Epithelial cell of proximal tubule (primary cell): ENCODE data around the gene GRID1. TPM values are rescaled to one million over a fixed set of nuclear protein-coding genes. Genes with fewer than 3 reads are reported as not detected.

ENCODE experiments used
- DNase-seq: peaks from one replicate; pipeline ENCODE4 v3.0.0-alpha.2; 2011; ENCODE audit warnings: low read depth
- H3K4me3 ChIP-seq: 2 replicates; pipeline ENCODE4 v1.5.1; 2011; ENCODE audit warnings: low read depth, mild to moderate bottlenecking, low read length
- total RNA-seq: library from RNA; depleted of rRNA; stranded (reverse); fragments of >200 nt; gene quantifications from 2 replicates; pipeline ENCODE4 v1.2.3, GENCODE V29; 2015
- TF ChIP-seq, protein P1 (sequence below): conservative IDR thresholded peaks from 2 replicates; pipeline ENCODE4 v1.5.1; 2012; ENCODE audit warnings: low read depth, mild to moderate bottlenecking, low read length

Gene GRID1
- total RNA-seq, 1 donor from 2014 or later: 0.52 TPM

DNA sequence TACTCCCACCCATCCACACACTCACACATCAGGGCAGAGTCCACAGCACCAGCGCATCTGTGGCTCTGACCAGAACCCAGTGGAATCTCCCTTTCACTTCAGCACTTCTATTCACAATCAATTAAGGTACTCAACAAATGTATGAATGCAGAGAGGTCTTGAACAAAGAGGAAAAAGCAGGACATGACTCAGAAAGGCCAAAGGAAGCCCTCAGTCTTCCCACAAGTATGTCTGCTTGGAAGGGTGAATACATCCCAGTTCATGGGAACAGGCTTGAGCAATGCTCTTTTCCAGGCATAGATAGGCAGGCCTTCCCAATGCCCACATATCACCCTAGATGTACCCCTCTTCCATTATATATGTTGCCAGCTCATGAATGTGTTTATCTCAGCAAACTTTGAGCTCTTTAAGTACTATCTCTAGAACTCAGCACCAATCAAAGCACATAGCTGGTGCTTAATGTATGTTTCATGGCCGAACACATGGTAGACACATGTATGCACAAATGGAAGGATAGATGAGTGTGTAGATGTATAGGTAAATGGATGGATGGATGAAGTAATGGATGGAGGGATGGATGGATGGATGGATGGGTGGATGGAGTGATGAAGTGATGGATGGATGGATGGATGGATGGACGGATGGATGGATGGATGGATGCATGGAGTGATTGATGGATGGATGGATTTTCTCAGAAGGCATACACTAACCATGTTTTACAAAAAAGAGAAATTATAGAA lies 507.6 kb downstream of the GRID1 start:
- TF ChIP-seq, protein P1, sequence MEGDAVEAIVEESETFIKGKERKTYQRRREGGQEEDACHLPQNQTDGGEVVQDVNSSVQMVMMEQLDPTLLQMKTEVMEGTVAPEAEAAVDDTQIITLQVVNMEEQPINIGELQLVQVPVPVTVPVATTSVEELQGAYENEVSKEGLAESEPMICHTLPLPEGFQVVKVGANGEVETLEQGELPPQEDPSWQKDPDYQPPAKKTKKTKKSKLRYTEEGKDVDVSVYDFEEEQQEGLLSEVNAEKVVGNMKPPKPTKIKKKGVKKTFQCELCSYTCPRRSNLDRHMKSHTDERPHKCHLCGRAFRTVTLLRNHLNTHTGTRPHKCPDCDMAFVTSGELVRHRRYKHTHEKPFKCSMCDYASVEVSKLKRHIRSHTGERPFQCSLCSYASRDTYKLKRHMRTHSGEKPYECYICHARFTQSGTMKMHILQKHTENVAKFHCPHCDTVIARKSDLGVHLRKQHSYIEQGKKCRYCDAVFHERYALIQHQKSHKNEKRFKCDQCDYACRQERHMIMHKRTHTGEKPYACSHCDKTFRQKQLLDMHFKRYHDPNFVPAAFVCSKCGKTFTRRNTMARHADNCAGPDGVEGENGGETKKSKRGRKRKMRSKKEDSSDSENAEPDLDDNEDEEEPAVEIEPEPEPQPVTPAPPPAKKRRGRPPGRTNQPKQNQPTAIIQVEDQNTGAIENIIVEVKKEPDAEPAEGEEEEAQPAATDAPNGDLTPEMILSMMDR: no peak
- H3K4me3 ChIP-seq: no peak overlapping the region
- DNase-seq: no peak

DNA sequence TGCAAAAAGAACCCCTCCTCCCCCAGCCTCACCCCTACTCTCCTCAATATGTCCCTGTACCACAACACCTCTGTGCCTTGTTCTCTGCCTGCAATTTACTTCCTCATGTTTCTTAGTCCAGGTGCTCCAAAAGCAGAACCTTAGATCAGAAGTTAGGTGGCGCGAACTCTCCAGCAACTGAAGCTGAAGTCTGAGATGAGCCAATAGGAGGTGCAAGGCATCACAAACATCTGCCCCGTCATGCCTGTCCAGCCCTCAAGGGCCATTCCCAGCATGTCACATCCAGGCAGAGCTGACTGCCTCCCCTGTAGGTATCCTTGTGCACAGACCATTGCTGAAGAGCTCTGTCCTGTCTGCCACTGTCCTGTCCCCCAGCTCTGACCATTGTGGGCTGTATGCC lies 508.8 kb downstream of the GRID1 start:
- TF ChIP-seq, protein P1: no peak
- H3K4me3 ChIP-seq: no peak overlapping the region
- no peak for DNase-seq

DNA sequence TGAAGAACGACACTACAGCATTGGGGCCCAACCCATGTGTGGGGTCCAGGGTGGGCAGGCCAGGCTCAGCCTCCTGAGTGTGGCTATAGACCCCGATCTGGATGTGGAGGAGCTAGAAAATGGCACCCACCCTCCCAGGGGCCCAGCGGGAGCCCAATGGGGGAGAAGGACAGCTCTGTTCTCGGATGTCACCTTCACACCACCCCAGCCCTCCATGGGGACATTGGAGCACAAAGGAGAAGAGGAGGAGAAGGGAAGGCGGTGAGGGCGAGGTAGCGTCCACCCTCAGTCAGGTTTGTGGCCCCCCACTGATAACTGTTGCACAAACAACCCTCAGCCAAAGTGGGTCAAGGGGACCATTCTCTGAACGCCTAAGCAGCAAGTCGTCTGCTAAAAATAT lies 509.3 kb downstream of the GRID1 start:
- no peak for DNase-seq
- no peak overlapping the region for H3K4me3 ChIP-seq
- TF ChIP-seq, protein P1: no peak

DNA sequence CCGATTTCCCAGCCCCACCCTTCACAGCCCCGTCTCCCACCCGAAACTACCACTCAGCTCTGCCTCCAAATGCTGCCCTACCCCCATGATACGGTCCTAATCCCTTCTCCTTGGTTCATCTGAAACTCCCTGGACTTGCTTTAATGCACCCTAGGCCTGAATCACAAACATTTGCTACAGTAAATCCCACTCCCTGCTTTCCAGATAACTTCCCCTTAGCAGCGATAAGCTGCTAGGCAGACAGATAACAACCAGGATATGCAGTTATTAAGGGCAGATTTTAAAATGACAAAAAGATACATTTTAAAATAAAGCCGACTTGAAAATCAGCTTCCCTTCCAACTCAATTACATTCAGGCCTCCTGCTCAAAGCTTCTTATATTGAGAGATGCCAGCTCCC lies 514.7 kb downstream of the GRID1 start:
- DNase-seq: no peak
- TF ChIP-seq, protein P1: no peak
- H3K4me3 ChIP-seq: no peak overlapping the region

DNA sequence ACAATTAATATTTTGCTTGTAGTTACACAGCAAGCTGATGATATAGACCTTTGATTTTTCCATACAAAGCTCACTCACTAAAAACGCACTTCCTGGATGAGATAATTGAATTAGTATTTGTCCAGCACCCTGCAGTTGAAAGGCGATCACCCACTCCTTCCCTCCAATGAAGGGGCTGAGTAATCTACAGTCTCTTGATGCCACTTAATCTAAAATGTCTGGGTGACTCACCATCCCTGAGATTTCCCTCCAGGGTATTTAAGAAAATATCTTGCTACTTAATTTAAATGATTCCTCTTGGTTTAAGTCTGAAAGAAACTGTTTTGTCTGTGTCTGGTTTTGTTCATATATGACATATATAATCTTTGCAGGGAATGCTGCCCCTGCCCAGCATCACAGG lies 515.3 kb downstream of the GRID1 start:
- no peak for DNase-seq
- TF ChIP-seq, protein P1: no peak
- H3K4me3 ChIP-seq: no peak overlapping the region

DNA sequence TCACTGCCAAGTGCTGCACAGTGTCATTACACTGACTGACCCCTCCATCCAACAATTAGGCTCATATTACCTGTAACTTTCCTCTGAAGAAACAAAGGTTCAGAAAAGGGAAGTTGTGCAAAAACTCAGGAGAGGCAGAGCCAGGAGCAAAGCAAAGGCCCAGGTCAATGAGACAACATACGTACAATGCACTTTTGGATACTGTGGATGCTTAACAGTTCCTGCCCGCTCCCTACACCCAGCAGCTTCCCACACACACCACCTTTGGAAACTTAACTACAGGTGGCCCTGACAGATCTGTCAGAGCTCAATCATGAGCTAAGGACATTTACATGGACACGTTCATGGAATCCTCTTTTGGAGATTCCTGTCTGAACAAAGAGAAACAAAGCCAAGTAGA lies 515.9 kb downstream of the GRID1 start:
- H3K4me3 ChIP-seq: no peak overlapping the region
- DNase-seq: no peak
- TF ChIP-seq, protein P1: no peak

DNA sequence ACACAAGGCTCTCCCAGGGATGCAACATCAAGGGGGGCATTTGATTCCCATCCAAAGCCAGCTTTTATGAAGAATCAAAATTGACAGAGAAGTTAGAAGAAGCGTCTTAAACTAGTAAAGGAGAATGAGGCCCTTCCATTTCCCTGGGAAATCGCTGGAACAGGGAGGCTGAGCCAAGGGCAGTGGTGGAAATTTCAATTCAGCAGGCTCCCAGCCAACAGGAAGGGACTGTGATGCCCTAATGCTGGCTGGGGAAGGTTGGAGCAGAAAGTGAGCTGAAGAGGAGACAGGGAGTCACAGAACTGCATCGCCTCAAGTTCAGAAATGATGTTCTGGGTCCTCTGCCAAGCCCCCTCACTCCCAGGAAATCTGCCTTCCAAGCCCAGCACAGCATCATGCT lies 517.3 kb downstream of the GRID1 start:
- H3K4me3 ChIP-seq: no peak overlapping the region
- DNase-seq: no peak
- TF ChIP-seq, protein P1: no peak
